DND-41 (cell line): Measurements from ENCODE around the gene BMPR1A.
"Not testable (repeated sequence)": the region's sequence is repeated elsewhere in the genome, so short reads cannot be mapped to it uniquely, and the experiment has no call there.

Experiments
- ATAC-seq: fragments of 200-7000 bp; cut with Tn5 transposase; 3 replicates; pipeline ENCODE4 v1.9.1; 2021; ENCODE audit warnings: low read depth; ENCODE audit not compliant: insufficient read depth
- DNase-seq: peaks from one replicate; pipeline ENCODE4 v3.0.0-alpha.2; 2020
- H2AFZ ChIP-seq: 2 replicates; pipeline ENCODE4 v1.6.0; 2012; ENCODE audit warnings: low read depth, low read length
- H3K27ac ChIP-seq: 2 replicates; pipeline ENCODE4 v1.5.1; 2012; ENCODE audit warnings: low read length, inconsistent platforms
- H3K27me3 ChIP-seq: fragments of 200-600 bp; sonication (generic); 2 replicates; pipeline ENCODE4 v1.6.0; 2012; ENCODE audit warnings: low read length, mild to moderate bottlenecking, inconsistent platforms; ENCODE audit not compliant: insufficient read depth, poor library complexity
- H3K36me3 ChIP-seq: 2 replicates; pipeline ENCODE4 v1.5.1; 2012; ENCODE audit warnings: low read length, inconsistent platforms; ENCODE audit not compliant: insufficient read depth
- H3K4me1 ChIP-seq: 2 replicates; pipeline ENCODE4 v1.5.1; 2012; ENCODE audit warnings: mild to moderate bottlenecking, low read length; ENCODE audit not compliant: insufficient read depth
- H3K4me2 ChIP-seq: 2 replicates; pipeline ENCODE4 v1.6.0; 2012; ENCODE audit warnings: mild to moderate bottlenecking, moderate library complexity, low read length, inconsistent platforms; ENCODE audit not compliant: insufficient read depth
- H3K4me3 ChIP-seq, 2 experiments: fragments of 200-600 bp in 1 of 2; shearing (Covaris generic) in 1 of 2; 2 replicates each; pipeline ENCODE4 v1.5.1; 2012 to 2016; ENCODE audit warnings: inconsistent platforms in 2 of 2, low read length in 2 of 2, mild to moderate bottlenecking in 2 of 2, low read depth in 1 of 2, moderate library complexity in 1 of 2
- H3K79me2 ChIP-seq: 2 replicates; pipeline ENCODE4 v1.6.0; 2012; ENCODE audit warnings: low read length, inconsistent platforms; ENCODE audit not compliant: insufficient read depth
- H3K9ac ChIP-seq: 2 replicates; pipeline ENCODE4 v1.6.0; 2012; ENCODE audit warnings: low read depth, mild to moderate bottlenecking, inconsistent platforms, low read length, moderate library complexity
- H3K9me3 ChIP-seq: 2 replicates; pipeline ENCODE4 v1.5.1; 2012; ENCODE audit warnings: low read length, moderate library complexity, mild to moderate bottlenecking, inconsistent platforms; ENCODE audit not compliant: insufficient read depth, severe bottlenecking
- H4K20me1 ChIP-seq: 2 replicates; pipeline ENCODE4 v1.6.0; 2012; ENCODE audit warnings: low read length; ENCODE audit not compliant: insufficient read depth
- CTCF ChIP-seq: IDR thresholded peaks from 2 replicates; pipeline ENCODE4 v1.5.1; 2012; ENCODE audit warnings: borderline replicate concordance, low read length, moderate library complexity, mild to moderate bottlenecking; ENCODE audit not compliant: poor library complexity, severe bottlenecking; ENCODE audit errors: extremely low read depth
- EZH2 ChIP-seq: IDR thresholded peaks from 3 replicates; pipeline ENCODE4 v1.6.1; 2012; ENCODE audit warnings: borderline replicate concordance, low read depth, mild to moderate bottlenecking, moderate library complexity, low read length, inconsistent platforms; ENCODE audit not compliant: severe bottlenecking

Gene BMPR1A

GRCh38 chr10:86979977-86980448, 223.6 kb downstream of the BMPR1A start:
- Histone ChIP-seq H3K4me3 (no peak overlapping the region), H4K20me1 (no peaks in the 10 kb centered on the region), H3K27me3 (peaks cover 5% of the 10 kb centered on the region), H3K27ac (no peak overlapping the region), H3K9ac (no peak overlapping the region), H2AFZ (no peak overlapping the region), H3K36me3 (no peaks in the 10 kb centered on the region), H3K4me2 (no peak overlapping the region), H3K9me3 (no peaks in the 10 kb centered on the region), H3K79me2 (no peaks in the 10 kb centered on the region), H3K4me1 (no peaks in the 10 kb centered on the region)
- ATAC-seq (no peak), DNase-seq (no peak)
- TF ChIP-seq EZH2 (no peak), CTCF (no peak)

- H3K4me1 ChIP-seq, H4K20me1 ChIP-seq, H3K27me3 ChIP-seq, H3K9ac ChIP-seq, H2AFZ ChIP-seq, H3K4me3 ChIP-seq, DNase-seq, H3K27ac ChIP-seq, H3K79me2 ChIP-seq, ATAC-seq, H3K4me2 ChIP-seq, H3K9me3 ChIP-seq, H3K36me3 ChIP-seq: not testable (repeated sequence)
These were observed 224.6 kb downstream of the BMPR1A start for GRCh38 chr10:86981020-86981419.

DNA sequence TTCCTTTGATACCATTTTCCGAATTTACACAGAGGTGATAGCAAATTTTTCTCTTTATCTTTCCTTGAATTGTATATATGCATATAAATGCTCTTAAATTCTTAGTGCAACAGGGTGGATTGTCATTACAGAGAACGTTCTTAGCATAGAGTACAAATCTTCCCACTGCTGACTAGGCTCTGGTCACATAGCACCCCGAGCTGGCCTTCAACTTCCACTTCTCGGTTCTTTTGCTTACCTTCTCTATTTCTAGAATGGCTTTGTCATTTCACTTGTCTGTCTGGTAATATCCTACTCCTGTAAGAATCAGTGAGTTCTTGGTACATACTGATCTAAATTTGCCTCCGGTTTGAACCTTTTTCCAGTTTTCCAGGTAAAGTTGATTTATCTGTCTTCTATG, 225.3 kb downstream of the BMPR1A start:
- TF ChIP-seq CTCF (no peak), EZH2 (no peak)
- Histone ChIP-seq H3K4me2 (no peak overlapping the region), H3K4me3 (no peak overlapping the region), H4K20me1 (no peaks in the 10 kb centered on the region), H3K27me3 (peaks cover 5% of the 10 kb centered on the region), H3K9me3 (no peaks in the 10 kb centered on the region), H3K9ac (no peak overlapping the region), H2AFZ (no peak overlapping the region), H3K36me3 (no peaks in the 10 kb centered on the region), H3K79me2 (no peaks in the 10 kb centered on the region), H3K4me1 (no peaks in the 10 kb centered on the region), H3K27ac (no peak overlapping the region)
- DNase-seq (no peak), ATAC-seq (no peak)
